Adrenal gland (tissue), 19 donors: ENCODE results near the gene ZNF827. TPM values are rescaled to one million over a fixed set of nuclear protein-coding genes. Genes with fewer than 3 reads are reported as not detected.

Experiments
- DNase-seq, 7 donors: peaks; one replicate each; pipeline ENCODE4 v3.0.0-alpha.2; 2019 to 2020
- H3K27ac ChIP-seq, 5 donors: fragments of 200-600 bp; sonication (generic) in 4 of 5; 1 replicate in 3 of 5; 2 replicates in 2 of 5; pipeline versions ENCODE4 v1.5.1 to v1.8.0; 2016 to 2020; ENCODE audit warnings: mild to moderate bottlenecking in 1 of 5
- H3K27me3 ChIP-seq: fragments of 200-600 bp; 2 replicates; pipeline ENCODE4 v1.8.0; 2021
- H3K36me3 ChIP-seq, 2 donors: fragments of 200-600 bp; replicated peaks in 1 of 2; 1 replicate in 1 of 2; 2 replicates in 1 of 2; pipeline versions ENCODE4 v1.5.1 to v1.8.0; 2018 to 2022
- H3K4me1 ChIP-seq, 2 donors: fragments of 200-600 bp; replicated peaks in 1 of 2; 1 replicate in 1 of 2; 2 replicates in 1 of 2; pipeline versions ENCODE4 v1.5.1 to v1.8.0; 2018 to 2021
- H3K4me3 ChIP-seq, 4 donors: fragments of 200-600 bp; sonication (generic) in 3 of 4; one replicate each; pipeline ENCODE4 v1.5.1; 2016 to 2018
- H3K9me3 ChIP-seq, 3 donors: fragments of 200-600 bp; sonication (generic) in 1 of 3; replicated peaks in 1 of 3; 1 replicate in 2 of 3; 2 replicates in 1 of 3; pipeline versions ENCODE4 v1.5.1 to v1.8.0; 2016 to 2021
- CTCF ChIP-seq, 6 experiments: fragments of 450-650 bp in 4 of 6; fragments of 200-600 bp in 2 of 6; sonication (generic) in 1 of 6; IDR thresholded peaks; 1 replicate in 5 of 6; 2 replicates in 1 of 6; pipeline versions ENCODE4 v1.5.1 to v1.8.0; 2016 to 2021; ENCODE audit warnings: antibody characterized with exemption in 6 of 6, mild to moderate bottlenecking in 2 of 6, moderate library complexity in 1 of 6
- POLR2A ChIP-seq, 2 donors: fragments of 450-650 bp; IDR thresholded peaks; one replicate each; pipeline ENCODE4 v1.6.1; 2017; ENCODE audit warnings: antibody characterized with exemption in 2 of 2, mild to moderate bottlenecking in 2 of 2, moderate library complexity in 1 of 2
- WGBS, 4 donors: extraction: QIAGEN DNeasy Blood & Tissue Kit in 2 of 4; methylation state at CpG; one replicate each; pipeline versions ENCODE4 v1.1.5 to v1.1.7; 2013 to 2017; 5-methylcytosine and 5-hydroxymethylcytosine counted together
- intact Hi-C, 2 donors: fragments of 100-400 bp; cut with DNase I; formaldehyde crosslinking; loops; one replicate each; pipeline versions ENCODE4 v1.14.1 to v1.15.0; 2022 to 2023
- long read RNA-seq, 10 donors: library from polyadenylated mRNA in 3 of 10; unstranded in 2 of 10; stranded (forward) in 1 of 10; transcript quantifications; one replicate each; pipeline ENCODE4 v2.0.0 and lab custom pipeline, GENCODE V29; 2021 to 2026
- polyA plus RNA-seq, 3 donors: library from polyadenylated mRNA; stranded (reverse); fragments of 200-250 nt in 2 of 3; fragments of 350-450 nt in 1 of 3; fragmentation: Illumina TruSeq in 1 of 3; extraction: RNeasy Lipid Tissue Mini Kit (QIAGEN cat#74804) in 1 of 3; gene quantifications; one replicate each; pipeline ENCODE4 v1.2.3, GENCODE V29; 2013 to 2014
- total RNA-seq, 9 donors: library from RNA; depleted of rRNA in 4 of 9; stranded (reverse); fragments of >200 nt in 4 of 9; fragments of 120-200 nt in 1 of 9; fragmentation: NEBNext Ultra II Directional in 1 of 9; extraction: Animal tissue kit (Norgen Biotek cat#: 25700) in 1 of 9; gene quantifications; one replicate each; pipeline versions ENCODE4 v1.1.0 to v1.2.4, GENCODE V29; 2013 to 2023
- donor health status: healthy with polysubstance abuse.
- donor health status: Bipolar disorder and iron deficiency.
- donor health status: DM: yes; HTN: yes; CAD: no.
- donor health status: DM: no; HTN: no; CAD: no.
- donor health status: DM: no; HTN: no; CAD: no.
- donor health status: DM: yes; HTN: yes; CAD: no.

Gene ZNF827, protein sequence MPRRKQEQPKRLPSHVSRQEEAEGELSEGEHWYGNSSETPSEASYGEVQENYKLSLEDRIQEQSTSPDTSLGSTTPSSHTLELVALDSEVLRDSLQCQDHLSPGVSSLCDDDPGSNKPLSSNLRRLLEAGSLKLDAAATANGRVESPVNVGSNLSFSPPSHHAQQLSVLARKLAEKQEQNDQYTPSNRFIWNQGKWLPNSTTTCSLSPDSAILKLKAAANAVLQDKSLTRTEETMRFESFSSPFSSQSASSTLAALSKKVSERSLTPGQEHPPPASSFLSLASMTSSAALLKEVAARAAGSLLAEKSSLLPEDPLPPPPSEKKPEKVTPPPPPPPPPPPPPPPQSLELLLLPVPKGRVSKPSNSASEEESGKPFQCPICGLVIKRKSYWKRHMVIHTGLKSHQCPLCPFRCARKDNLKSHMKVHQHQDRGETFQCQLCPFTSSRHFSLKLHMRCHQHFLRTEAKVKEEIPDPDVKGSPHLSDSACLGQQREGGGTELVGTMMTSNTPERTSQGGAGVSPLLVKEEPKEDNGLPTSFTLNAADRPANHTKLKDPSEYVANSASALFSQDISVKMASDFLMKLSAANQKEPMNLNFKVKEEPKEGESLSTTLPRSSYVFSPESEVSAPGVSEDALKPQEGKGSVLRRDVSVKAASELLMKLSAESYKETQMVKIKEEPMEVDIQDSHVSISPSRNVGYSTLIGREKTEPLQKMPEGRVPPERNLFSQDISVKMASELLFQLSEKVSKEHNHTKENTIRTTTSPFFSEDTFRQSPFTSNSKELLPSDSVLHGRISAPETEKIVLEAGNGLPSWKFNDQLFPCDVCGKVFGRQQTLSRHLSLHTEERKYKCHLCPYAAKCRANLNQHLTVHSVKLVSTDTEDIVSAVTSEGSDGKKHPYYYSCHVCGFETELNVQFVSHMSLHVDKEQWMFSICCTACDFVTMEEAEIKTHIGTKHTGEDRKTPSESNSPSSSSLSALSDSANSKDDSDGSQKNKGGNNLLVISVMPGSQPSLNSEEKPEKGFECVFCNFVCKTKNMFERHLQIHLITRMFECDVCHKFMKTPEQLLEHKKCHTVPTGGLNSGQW
- total RNA-seq (10 to 100 TPM; 16.5 to 37.1 (median 26.0) TPM), polyA plus RNA-seq (10 to 100 TPM in 2 of 3 donors, 1 to 10 TPM in 1; 8.0 to 16.8 (median 14.0) TPM)
- long read RNA-seq, donor 1: 0 reads
- long read RNA-seq, donor 2, full-length matches to known transcripts: 1 of 1 reads
- long read RNA-seq, donor 2, partial matches to known transcripts: 0 of 1 reads
- long read RNA-seq, donor 2, other reads (novel, unspliced or antisense): 0 of 1 reads
- long read RNA-seq, donor 3: 0 reads
- long read RNA-seq, donor 4, partial matches to known transcripts: 1 of 5 reads
- long read RNA-seq, donor 4, other reads (novel, unspliced or antisense): 4 of 5 reads
- long read RNA-seq, donor 5, partial matches to known transcripts: 1 of 8 reads
- long read RNA-seq, donor 5, other reads (novel, unspliced or antisense): 7 of 8 reads
- long read RNA-seq, donor 6: 0 reads
- long read RNA-seq, donor 7, partial matches to known transcripts: 0 of 1 reads
- long read RNA-seq, donor 7, other reads (novel, unspliced or antisense): 0 of 1 reads
- long read RNA-seq, donor 8: 0 reads
- long read RNA-seq, donor 9: 0 reads
- long read RNA-seq, donor 10, partial matches to known transcripts: 0 of 1 reads
- long read RNA-seq, donor 10, other reads (novel, unspliced or antisense): 0 of 1 reads

DNA sequence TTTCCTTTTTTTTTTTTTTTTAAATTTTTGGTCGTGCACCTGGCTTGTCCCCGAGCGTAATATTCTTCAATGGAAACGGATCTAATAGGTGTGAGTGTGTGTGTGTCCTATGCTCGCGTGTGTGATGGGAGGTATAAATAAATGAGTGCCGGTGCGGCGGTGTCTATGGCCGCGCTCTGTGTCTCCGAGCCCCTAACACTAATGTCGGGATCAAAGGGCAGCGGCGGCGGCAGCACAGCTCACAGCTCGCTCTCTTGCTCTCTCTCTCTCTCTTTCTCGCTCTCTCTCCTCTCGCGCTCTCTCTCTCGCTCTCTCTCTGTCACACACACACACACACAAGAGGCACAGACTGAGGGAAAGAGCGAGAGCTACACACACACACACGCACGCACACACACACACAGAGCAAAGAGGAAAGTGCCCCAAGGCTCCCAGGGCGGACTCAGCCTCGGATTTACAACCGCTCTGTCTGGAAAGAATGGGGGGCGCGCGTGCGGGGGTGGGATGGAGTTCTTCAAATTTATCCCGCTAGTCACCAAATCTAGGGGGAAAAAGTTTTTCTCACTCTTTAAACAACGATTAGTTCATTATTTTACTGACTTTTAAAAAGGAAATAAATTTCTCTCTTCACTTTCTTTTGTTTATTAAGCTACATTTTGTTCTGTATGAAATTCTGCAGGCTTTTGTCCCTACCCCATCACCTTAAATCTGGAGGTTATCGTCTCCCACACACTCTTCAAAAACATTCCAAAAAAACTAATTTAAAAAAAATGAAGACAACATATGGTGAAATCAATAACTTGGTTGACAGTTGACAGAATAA, at the start of gene ZNF827:
ZNF827 (minus strand) TSS at position 206 of the 823 bp plus-strand sequence. CDS start 416 bp downstream, outside the sequence.
- no peaks in the 10 kb centered on the region for H3K27me3 ChIP-seq
- intact Hi-C loops: loop anchor here in 1 of 2 donors (5.0 to 10.0 kb wide), 2 partner anchors 52 to 94 kb away; no protein-coding TSS in a partner anchor
- peak within 1 kb of the TSS in 3 of 4 donors; percentile 62 to 80 (median 70) for H3K4me3 ChIP-seq
- WGBS, 4 donors: 2 to 3% (median 2%) methylated on average over 34 of the region's 34 CpGs
- peak within 1 kb of the TSS; percentile 61 to 95 (median 87) for H3K27ac ChIP-seq
- TF ChIP-seq POLR2A (IDR thresholded peaks at IDR 0.05): peak in 1 of 2 donors; percentile 60
- peak in 2 of 6 experiments; percentile 23 to 49 for TF ChIP-seq CTCF (IDR thresholded peaks at IDR 0.05)
- peaks cover 0 to 29% of the 10 kb centered on the region in 2 donors for H3K4me1 ChIP-seq
- no peaks in the 10 kb centered on the region for H3K9me3 ChIP-seq
- no peaks in the 10 kb centered on the region for H3K36me3 ChIP-seq
- peak; percentile 64 to 88 (median 76) for DNase-seq

DNA sequence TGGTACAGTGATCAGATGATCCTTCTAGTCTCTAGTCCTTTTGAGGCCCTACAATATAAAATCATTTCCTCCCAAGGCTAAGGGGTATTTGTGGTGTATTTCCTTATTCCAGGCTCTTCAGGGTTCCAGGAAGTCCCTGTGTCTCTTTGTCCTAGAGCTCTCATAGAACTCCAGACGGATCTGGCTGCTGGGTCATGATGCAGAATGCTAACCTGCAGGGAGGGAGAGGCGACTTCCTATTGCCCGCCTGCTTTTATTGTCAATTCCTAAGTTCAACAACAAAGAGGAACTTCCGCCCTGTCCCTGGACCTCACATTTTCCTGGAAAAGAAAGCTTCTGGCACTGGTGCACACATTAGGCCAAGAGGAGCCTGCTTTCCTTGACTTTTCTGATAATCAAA, 45.9 kb upstream of the ZNF827 start:
- 71 to 86% (median 80%) methylated on average over 4 of the region's 4 CpGs for WGBS, 4 donors
- intact Hi-C loops: no loop called here
- H3K4me3 ChIP-seq: no peak overlapping the region
- no peak for TF ChIP-seq POLR2A (IDR thresholded peaks at IDR 0.05)
- TF ChIP-seq CTCF (IDR thresholded peaks at IDR 0.05): no peak
- no peak overlapping the region for H3K27ac ChIP-seq
- H3K27me3 ChIP-seq: no peaks in the 10 kb centered on the region
- H3K36me3 ChIP-seq: no peaks in the 10 kb centered on the region
- peak in 4 of 7 donors; percentile 6 to 56 (median 20) for DNase-seq
- no peaks in the 10 kb centered on the region for H3K4me1 ChIP-seq
- no peaks in the 10 kb centered on the region for H3K9me3 ChIP-seq

DNA sequence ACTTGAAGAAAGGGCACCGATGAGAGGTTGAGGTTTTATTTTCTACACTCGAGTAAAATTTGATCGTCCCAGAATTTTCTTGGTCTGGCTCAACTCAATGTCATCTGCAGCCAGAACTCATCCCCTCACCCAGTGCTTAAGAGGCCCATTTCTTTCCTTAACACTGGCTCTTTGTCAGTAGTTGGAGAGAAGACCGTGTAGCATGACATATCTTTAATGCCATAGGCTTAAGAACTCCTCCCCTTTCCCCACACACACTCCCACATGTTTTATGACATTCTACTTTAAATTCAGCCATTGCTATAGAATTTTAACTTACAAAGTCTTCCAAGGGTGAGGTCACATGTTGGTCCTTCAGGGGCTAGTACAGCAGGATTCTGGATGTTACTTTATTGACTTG, 44.2 kb upstream of the ZNF827 start:
- Histone ChIP-seq H3K36me3 (no peaks in the 10 kb centered on the region), H3K9me3 (no peaks in the 10 kb centered on the region), H3K27ac (no peak overlapping the region), H3K4me3 (no peak overlapping the region), H3K27me3 (no peaks in the 10 kb centered on the region), H3K4me1 (no peaks in the 10 kb centered on the region)
- 82 to 85% (median 84%) methylated on average over 4 of the region's 4 CpGs for WGBS, 4 donors
- no peak for DNase-seq
- TF ChIP-seq POLR2A (IDR thresholded peaks at IDR 0.05): no peak
- no peak for TF ChIP-seq CTCF (IDR thresholded peaks at IDR 0.05)
- intact Hi-C loops: no loop called here
